Liver (tissue), 9 donors: Measurements from ENCODE around the gene GLRX. TPM values are rescaled to one million over a fixed set of nuclear protein-coding genes. Genes with fewer than 3 reads are reported as not detected.

Source experiments
- DNase-seq: peaks from one replicate; pipeline ENCODE4 v3.0.0-alpha.2; 2017; ENCODE audit warnings: low spot score
- H3K27ac ChIP-seq, 2 donors: one replicate each; pipeline ENCODE4 v1.7.0; 2013; ENCODE audit warnings: inconsistent platforms in 2 of 2, low read length in 2 of 2, control low read depth in 1 of 2, low read depth in 1 of 2, mild to moderate bottlenecking in 1 of 2
- H3K27me3 ChIP-seq, 4 donors: one replicate each; pipeline versions ENCODE4 v1.6.1 to v1.7.0; 2013; ENCODE audit warnings: low read length in 3 of 4, inconsistent platforms in 1 of 4, mild to moderate bottlenecking in 1 of 4, moderate library complexity in 1 of 4; ENCODE audit not compliant: control insufficient read depth in 4 of 4, insufficient read depth in 4 of 4
- H3K36me3 ChIP-seq, 4 donors: one replicate each; pipeline versions ENCODE4 v1.6.1 to v1.7.0; 2013; ENCODE audit warnings: low read length in 3 of 4, mild to moderate bottlenecking in 3 of 4, low read depth in 1 of 4, moderate library complexity in 1 of 4; ENCODE audit not compliant: control insufficient read depth in 4 of 4, insufficient read depth in 3 of 4
- H3K4me1 ChIP-seq, 4 donors: one replicate each; pipeline versions ENCODE4 v1.6.1 to v1.7.0; 2013; ENCODE audit warnings: low read length in 3 of 4, mild to moderate bottlenecking in 3 of 4, moderate library complexity in 1 of 4; ENCODE audit not compliant: control insufficient read depth in 4 of 4, insufficient read depth in 4 of 4
- H3K4me3 ChIP-seq, 3 donors: one replicate each; pipeline versions ENCODE4 v1.6.1 to v1.7.0; 2013; ENCODE audit warnings: low read length in 3 of 3, control low read depth in 1 of 3, low read depth in 1 of 3, mild to moderate bottlenecking in 1 of 3
- H3K9ac ChIP-seq, 2 donors: one replicate each; pipeline ENCODE4 v1.7.0; 2013; ENCODE audit warnings: low read length in 2 of 2, mild to moderate bottlenecking in 2 of 2, moderate library complexity in 2 of 2, control low read depth in 1 of 2, low read depth in 1 of 2
- H3K9me3 ChIP-seq, 4 donors: one replicate each; pipeline versions ENCODE4 v1.6.1 to v1.7.0; 2013; ENCODE audit warnings: low read length in 3 of 4; ENCODE audit not compliant: control insufficient read depth in 4 of 4
- EGR1 ChIP-seq, 2 donors: IDR thresholded peaks; 2 replicates each; pipeline ENCODE4 v1.6.1; 2016 to 2018; ENCODE audit warnings: antibody characterized with exemption in 2 of 2, low read depth in 2 of 2
- FOXA2 ChIP-seq: IDR thresholded peaks from 2 replicates; pipeline ENCODE4 v1.6.1; 2016; ENCODE audit warnings: antibody characterized with exemption
- HNF4G ChIP-seq: IDR thresholded peaks from 2 replicates; pipeline ENCODE4 v1.6.1; 2016; ENCODE audit warnings: antibody characterized with exemption
- NR2F2 ChIP-seq: IDR thresholded peaks from 2 replicates; pipeline ENCODE4 v1.6.1; 2016; ENCODE audit warnings: antibody characterized with exemption
- RAD21 ChIP-seq, 2 donors: IDR thresholded peaks; 2 replicates each; pipeline ENCODE4 v1.6.1; 2016; ENCODE audit warnings: antibody characterized with exemption in 2 of 2, mild to moderate bottlenecking in 2 of 2
- RXRA ChIP-seq, 2 donors: IDR thresholded peaks; 2 replicates each; pipeline ENCODE4 v1.6.1; 2017 to 2018; ENCODE audit warnings: antibody characterized with exemption in 2 of 2, mild to moderate bottlenecking in 1 of 2
- SP1 ChIP-seq: IDR thresholded peaks from 2 replicates; pipeline ENCODE4 v1.6.1; 2018; ENCODE audit warnings: antibody characterized with exemption, mild to moderate bottlenecking
- TAF1 ChIP-seq: conservative IDR thresholded peaks from 2 replicates; pipeline ENCODE4 v1.6.1; 2016; ENCODE audit warnings: antibody characterized with exemption, mild to moderate bottlenecking
- YY1 ChIP-seq: IDR thresholded peaks from 2 replicates; pipeline ENCODE4 v1.6.1; 2016; ENCODE audit warnings: antibody characterized with exemption, mild to moderate bottlenecking
- WGBS: extraction: QIAGEN DNeasy Blood & Tissue Kit; methylation state at CpG from one replicate; pipeline ENCODE4 v1.1.7; 2013; 5-methylcytosine and 5-hydroxymethylcytosine counted together
- polyA plus RNA-seq, 2 donors: library from polyadenylated mRNA; stranded (reverse) in 1 of 2; unstranded in 1 of 2; fragments of 200-250 nt in 1 of 2; fragments of >200 nt in 1 of 2; fragmentation: Nextera tagmentation in 1 of 2; extraction: Ambion mirVana in 1 of 2; gene quantifications; one replicate each; pipeline versions ENCODE4 v1.2.1 to v1.2.3, GENCODE V29; 2013 to 2015
- total RNA-seq, 2 donors: library from RNA; depleted of rRNA; stranded (reverse); fragments of >200 nt; gene quantifications; one replicate each; pipeline ENCODE4 v1.2.3, GENCODE V29; 2014
- TF ChIP-seq, protein P1 (sequence below): IDR thresholded peaks from 2 replicates; pipeline ENCODE4 v1.6.1; 2016; ENCODE audit warnings: antibody characterized with exemption, mild to moderate bottlenecking
- TF ChIP-seq, protein P2 (sequence below): fragments of 150-350 bp; IDR thresholded peaks from 2 replicates; pipeline ENCODE4 v1.5.1; 2017; ENCODE audit warnings: improper control_type of control experiment, low read depth, low read length; ENCODE audit not compliant: missing input control
- TF ChIP-seq, protein P3 (sequence below): IDR thresholded peaks from 2 replicates; pipeline ENCODE4 v1.6.1; 2016; ENCODE audit warnings: antibody characterized with exemption
- TF ChIP-seq, protein P4 (sequence below): IDR thresholded peaks from 2 replicates; pipeline ENCODE4 v1.6.1; 2016; ENCODE audit warnings: antibody characterized with exemption
- donor health status: healthy.
- donor health status: healthy.
- donor health status: healthy.
- donor health status: healthy.
- donor health status: healthy.

GLRX gene
- total and polyA plus RNA-seq, 4 donors, result 48.2 to 187 (median 107) TPM

DNA sequence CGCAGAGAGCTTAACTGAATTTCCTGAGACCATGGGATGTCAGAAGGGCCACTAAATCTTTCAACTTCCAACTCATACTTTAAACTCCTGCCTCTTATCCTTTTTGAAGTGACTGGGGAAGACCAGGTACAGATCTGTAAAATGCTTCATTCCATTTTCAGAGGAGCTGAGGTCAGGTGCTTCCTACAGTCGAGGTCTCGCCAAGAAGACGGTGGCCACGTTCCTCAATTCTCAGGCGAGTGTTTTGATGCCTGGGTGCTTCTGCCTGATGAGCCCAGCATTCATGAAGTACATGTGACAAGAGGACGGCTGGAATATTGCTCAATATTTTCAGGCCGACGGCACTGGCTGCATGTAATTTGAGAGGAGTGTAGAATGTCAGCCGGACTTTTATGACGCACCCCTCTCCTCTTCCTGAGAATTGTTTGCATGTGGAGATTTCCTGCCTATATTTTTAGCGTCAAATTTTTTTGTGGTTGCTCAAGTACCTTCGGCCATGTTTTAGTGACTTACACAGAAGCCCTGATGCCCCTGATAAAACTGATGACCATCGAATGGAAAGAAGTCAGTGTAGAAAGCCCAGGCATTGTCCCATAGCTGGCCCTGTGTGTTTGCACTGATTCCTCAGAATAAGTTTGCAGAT lies 38.8 kb upstream of the GLRX start (continued):
- TF ChIP-seq, protein P1, sequence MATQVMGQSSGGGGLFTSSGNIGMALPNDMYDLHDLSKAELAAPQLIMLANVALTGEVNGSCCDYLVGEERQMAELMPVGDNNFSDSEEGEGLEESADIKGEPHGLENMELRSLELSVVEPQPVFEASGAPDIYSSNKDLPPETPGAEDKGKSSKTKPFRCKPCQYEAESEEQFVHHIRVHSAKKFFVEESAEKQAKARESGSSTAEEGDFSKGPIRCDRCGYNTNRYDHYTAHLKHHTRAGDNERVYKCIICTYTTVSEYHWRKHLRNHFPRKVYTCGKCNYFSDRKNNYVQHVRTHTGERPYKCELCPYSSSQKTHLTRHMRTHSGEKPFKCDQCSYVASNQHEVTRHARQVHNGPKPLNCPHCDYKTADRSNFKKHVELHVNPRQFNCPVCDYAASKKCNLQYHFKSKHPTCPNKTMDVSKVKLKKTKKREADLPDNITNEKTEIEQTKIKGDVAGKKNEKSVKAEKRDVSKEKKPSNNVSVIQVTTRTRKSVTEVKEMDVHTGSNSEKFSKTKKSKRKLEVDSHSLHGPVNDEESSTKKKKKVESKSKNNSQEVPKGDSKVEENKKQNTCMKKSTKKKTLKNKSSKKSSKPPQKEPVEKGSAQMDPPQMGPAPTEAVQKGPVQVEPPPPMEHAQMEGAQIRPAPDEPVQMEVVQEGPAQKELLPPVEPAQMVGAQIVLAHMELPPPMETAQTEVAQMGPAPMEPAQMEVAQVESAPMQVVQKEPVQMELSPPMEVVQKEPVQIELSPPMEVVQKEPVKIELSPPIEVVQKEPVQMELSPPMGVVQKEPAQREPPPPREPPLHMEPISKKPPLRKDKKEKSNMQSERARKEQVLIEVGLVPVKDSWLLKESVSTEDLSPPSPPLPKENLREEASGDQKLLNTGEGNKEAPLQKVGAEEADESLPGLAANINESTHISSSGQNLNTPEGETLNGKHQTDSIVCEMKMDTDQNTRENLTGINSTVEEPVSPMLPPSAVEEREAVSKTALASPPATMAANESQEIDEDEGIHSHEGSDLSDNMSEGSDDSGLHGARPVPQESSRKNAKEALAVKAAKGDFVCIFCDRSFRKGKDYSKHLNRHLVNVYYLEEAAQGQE, result peak; percentile 84
- TF ChIP-seq, protein P2, sequence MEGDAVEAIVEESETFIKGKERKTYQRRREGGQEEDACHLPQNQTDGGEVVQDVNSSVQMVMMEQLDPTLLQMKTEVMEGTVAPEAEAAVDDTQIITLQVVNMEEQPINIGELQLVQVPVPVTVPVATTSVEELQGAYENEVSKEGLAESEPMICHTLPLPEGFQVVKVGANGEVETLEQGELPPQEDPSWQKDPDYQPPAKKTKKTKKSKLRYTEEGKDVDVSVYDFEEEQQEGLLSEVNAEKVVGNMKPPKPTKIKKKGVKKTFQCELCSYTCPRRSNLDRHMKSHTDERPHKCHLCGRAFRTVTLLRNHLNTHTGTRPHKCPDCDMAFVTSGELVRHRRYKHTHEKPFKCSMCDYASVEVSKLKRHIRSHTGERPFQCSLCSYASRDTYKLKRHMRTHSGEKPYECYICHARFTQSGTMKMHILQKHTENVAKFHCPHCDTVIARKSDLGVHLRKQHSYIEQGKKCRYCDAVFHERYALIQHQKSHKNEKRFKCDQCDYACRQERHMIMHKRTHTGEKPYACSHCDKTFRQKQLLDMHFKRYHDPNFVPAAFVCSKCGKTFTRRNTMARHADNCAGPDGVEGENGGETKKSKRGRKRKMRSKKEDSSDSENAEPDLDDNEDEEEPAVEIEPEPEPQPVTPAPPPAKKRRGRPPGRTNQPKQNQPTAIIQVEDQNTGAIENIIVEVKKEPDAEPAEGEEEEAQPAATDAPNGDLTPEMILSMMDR, result no peak

DNA sequence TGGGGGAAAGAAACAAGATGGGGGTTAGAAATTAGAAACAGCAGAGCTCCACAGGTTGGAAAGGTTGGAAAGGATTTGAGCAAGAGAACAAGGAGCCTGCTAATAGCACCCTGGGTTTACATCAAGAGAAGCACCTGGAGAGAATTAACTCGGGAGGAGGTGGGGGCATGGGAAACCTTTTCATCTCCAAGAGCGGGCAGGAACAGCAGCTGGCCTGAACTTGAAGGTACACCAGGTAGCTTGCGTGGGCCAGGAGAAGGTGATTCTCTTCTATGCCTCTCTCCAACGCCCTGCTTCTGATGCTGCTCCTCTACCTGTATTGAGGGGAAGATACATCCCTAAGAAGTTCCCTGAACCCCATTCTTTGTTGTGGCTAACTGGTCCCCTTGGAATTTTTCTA lies 37.1 kb upstream of the GLRX start:
- Histone ChIP-seq H3K27me3 (no peaks in the 10 kb centered on the region), H3K9ac (peak overlapping the region; percentile 23 to 32), H3K27ac (peak overlapping the region; percentile 91 to 97)

More for the DNA sequence above, 37.1 kb upstream of the GLRX start:
- no peak for TF ChIP-seq FOXA2
- no peak for TF ChIP-seq NR2F2
- no peak for TF ChIP-seq HNF4G
- no peak for TF ChIP-seq TAF1
- TF ChIP-seq EGR1 (IDR thresholded peaks at IDR 0.05; ENCODE audit: low read depth in 2 of 2), result no peak
- no peak for TF ChIP-seq SP1
- no peak for TF ChIP-seq YY1
- no peak for TF ChIP-seq RAD21 (IDR thresholded peaks at IDR 0.05)
- TF ChIP-seq RXRA (IDR thresholded peaks at IDR 0.05), result no peak
- TF ChIP-seq, protein P3, sequence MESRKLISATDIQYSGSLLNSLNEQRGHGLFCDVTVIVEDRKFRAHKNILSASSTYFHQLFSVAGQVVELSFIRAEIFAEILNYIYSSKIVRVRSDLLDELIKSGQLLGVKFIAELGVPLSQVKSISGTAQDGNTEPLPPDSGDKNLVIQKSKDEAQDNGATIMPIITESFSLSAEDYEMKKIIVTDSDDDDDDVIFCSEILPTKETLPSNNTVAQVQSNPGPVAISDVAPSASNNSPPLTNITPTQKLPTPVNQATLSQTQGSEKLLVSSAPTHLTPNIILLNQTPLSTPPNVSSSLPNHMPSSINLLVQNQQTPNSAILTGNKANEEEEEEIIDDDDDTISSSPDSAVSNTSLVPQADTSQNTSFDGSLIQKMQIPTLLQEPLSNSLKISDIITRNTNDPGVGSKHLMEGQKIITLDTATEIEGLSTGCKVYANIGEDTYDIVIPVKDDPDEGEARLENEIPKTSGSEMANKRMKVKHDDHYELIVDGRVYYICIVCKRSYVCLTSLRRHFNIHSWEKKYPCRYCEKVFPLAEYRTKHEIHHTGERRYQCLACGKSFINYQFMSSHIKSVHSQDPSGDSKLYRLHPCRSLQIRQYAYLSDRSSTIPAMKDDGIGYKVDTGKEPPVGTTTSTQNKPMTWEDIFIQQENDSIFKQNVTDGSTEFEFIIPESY, result no peak
- TF ChIP-seq, protein P4, sequence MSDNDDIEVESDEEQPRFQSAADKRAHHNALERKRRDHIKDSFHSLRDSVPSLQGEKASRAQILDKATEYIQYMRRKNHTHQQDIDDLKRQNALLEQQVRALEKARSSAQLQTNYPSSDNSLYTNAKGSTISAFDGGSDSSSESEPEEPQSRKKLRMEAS, result no peak
- Histone ChIP-seq H3K4me1 (peaks cover 7 to 53% (median 20%) of the 10 kb centered on the region in 4 donors), H3K9me3 (no peaks in the 10 kb centered on the region), H3K4me3 (no peak overlapping the region), H3K36me3 (no peaks in the 10 kb centered on the region)
- DNase-seq, result peak; percentile 33
- 94% methylated on average over 4 of the region's 4 CpGs for WGBS
